ENCODE results near the gene FBXO34. TPM values are rescaled to one million over a fixed set of nuclear protein-coding genes. Genes with fewer than 3 reads are reported as not detected.

FBXO34 gene
- total and polyA plus RNA-seq, 2 of the 13 experiments (the other 11 are each of a cell fraction or from before 2014, with no cell fraction given), result 8.8 to 13.5 TPM

GRCh38 chr14:55373784-55374705 is 102.8 kb downstream of the FBXO34 start (continued):
- TF ChIP-seq NR0B2 (CRISPR knock-in tag; IDR thresholded peaks at IDR 0.05) (no peak), ZNF850 (CRISPR knock-in tag; conservative IDR thresholded peaks at IDR 0.05) (no peak), ZNF430 (CRISPR knock-in tag; IDR thresholded peaks at IDR 0.05) (no peak), THAP7 (CRISPR knock-in tag; IDR thresholded peaks at IDR 0.05) (no peak), ZNF747 (CRISPR knock-in tag; IDR thresholded peaks at IDR 0.05; ENCODE audit: borderline replicate concordance) (no peak), KDM6A (CRISPR knock-in tag; IDR thresholded peaks at IDR 0.05; ENCODE audit: low read depth) (no peak), ARID4A (CRISPR knock-in tag; IDR thresholded peaks at IDR 0.05; ENCODE audit: borderline replicate concordance) (no peak), PBX3 (CRISPR knock-in tag; IDR thresholded peaks at IDR 0.05; ENCODE audit: borderline replicate concordance) (no peak), KDM2A (CRISPR knock-in tag; IDR thresholded peaks at IDR 0.05; ENCODE audit: borderline replicate concordance, low read depth) (no peak)

Measured in HepG2 (cell line).